Measurements from ENCODE around the gene CMTM5.

DNA sequence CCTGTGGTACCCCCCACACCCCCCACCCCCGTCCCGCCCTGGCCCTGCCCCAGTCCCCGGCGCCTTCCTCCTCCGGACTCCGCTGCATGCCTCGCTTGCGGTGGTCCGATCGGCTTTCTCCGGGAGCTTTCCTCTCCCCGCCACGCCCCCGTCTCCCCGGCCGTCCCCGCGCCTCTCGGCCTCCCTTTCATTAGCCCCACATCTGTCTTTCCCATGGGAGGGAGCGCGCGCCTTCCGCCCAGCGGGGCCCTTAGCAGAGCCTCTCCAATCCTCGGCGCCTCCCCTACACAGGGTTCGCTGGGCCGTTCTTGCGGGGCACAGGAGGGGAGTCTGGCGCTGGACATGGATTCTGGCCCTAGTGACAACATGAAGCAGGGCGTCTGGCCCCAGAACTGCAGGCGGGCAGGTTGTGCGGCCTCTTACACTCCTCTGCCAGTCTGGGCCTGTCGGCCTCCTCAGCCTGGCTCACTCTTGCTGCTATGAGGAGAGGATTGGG is 10.4 kb upstream of the CMTM5 start:
- TF ChIP-seq POLR2AphosphoS5 (IDR thresholded peaks at IDR 0.05; ENCODE audit: low read depth, low read length) = no peak
- TF ChIP-seq SIN3A (IDR thresholded peaks at IDR 0.05; ENCODE audit: borderline replicate concordance, insufficient read depth, low read depth, low read length) = no peak
- TF ChIP-seq, protein P1, sequence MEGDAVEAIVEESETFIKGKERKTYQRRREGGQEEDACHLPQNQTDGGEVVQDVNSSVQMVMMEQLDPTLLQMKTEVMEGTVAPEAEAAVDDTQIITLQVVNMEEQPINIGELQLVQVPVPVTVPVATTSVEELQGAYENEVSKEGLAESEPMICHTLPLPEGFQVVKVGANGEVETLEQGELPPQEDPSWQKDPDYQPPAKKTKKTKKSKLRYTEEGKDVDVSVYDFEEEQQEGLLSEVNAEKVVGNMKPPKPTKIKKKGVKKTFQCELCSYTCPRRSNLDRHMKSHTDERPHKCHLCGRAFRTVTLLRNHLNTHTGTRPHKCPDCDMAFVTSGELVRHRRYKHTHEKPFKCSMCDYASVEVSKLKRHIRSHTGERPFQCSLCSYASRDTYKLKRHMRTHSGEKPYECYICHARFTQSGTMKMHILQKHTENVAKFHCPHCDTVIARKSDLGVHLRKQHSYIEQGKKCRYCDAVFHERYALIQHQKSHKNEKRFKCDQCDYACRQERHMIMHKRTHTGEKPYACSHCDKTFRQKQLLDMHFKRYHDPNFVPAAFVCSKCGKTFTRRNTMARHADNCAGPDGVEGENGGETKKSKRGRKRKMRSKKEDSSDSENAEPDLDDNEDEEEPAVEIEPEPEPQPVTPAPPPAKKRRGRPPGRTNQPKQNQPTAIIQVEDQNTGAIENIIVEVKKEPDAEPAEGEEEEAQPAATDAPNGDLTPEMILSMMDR (IDR thresholded peaks at IDR 0.05) = no peak
- TF ChIP-seq, protein P2, sequence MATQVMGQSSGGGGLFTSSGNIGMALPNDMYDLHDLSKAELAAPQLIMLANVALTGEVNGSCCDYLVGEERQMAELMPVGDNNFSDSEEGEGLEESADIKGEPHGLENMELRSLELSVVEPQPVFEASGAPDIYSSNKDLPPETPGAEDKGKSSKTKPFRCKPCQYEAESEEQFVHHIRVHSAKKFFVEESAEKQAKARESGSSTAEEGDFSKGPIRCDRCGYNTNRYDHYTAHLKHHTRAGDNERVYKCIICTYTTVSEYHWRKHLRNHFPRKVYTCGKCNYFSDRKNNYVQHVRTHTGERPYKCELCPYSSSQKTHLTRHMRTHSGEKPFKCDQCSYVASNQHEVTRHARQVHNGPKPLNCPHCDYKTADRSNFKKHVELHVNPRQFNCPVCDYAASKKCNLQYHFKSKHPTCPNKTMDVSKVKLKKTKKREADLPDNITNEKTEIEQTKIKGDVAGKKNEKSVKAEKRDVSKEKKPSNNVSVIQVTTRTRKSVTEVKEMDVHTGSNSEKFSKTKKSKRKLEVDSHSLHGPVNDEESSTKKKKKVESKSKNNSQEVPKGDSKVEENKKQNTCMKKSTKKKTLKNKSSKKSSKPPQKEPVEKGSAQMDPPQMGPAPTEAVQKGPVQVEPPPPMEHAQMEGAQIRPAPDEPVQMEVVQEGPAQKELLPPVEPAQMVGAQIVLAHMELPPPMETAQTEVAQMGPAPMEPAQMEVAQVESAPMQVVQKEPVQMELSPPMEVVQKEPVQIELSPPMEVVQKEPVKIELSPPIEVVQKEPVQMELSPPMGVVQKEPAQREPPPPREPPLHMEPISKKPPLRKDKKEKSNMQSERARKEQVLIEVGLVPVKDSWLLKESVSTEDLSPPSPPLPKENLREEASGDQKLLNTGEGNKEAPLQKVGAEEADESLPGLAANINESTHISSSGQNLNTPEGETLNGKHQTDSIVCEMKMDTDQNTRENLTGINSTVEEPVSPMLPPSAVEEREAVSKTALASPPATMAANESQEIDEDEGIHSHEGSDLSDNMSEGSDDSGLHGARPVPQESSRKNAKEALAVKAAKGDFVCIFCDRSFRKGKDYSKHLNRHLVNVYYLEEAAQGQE (IDR thresholded peaks at IDR 0.05; ENCODE audit: insufficient read depth in 1 of 2, low read depth in 2 of 2, low read length in 1 of 2) = no peak
